CD4-positive, alpha-beta T cell treated with Interleukin-4 for 4 hours (primary cell): ENCODE results near the gene HOXD8.
A peak's percentile ranks its signal among the peaks of the same experiment; 100 is the strongest.

Experiments used
- DNase-seq: peaks from one replicate; pipeline ENCODE4 v3.0.0-alpha.2; 2020

Gene HOXD8

GRCh38 chr2:176117162-176117822, 12.2 kb upstream of the HOXD8 start:
- DNase-seq = no peak

- no peak for DNase-seq
Measured at GRCh38 chr2:176117823-176118371, 11.6 kb upstream of the HOXD8 start.

- no peak for DNase-seq
Measured at GRCh38 chr2:176118601-176119339, 10.7 kb upstream of the HOXD8 start.

- no peak for DNase-seq
Measured at GRCh38 chr2:176120364-176121189, 8.9 kb upstream of the HOXD8 start.

GRCh38 chr2:176121190-176122051, 8.1 kb upstream of the HOXD8 start:
- DNase-seq = no peak

GRCh38 chr2:176122052-176122682, 7.3 kb upstream of the HOXD8 start:
- no peak for DNase-seq

DNA sequence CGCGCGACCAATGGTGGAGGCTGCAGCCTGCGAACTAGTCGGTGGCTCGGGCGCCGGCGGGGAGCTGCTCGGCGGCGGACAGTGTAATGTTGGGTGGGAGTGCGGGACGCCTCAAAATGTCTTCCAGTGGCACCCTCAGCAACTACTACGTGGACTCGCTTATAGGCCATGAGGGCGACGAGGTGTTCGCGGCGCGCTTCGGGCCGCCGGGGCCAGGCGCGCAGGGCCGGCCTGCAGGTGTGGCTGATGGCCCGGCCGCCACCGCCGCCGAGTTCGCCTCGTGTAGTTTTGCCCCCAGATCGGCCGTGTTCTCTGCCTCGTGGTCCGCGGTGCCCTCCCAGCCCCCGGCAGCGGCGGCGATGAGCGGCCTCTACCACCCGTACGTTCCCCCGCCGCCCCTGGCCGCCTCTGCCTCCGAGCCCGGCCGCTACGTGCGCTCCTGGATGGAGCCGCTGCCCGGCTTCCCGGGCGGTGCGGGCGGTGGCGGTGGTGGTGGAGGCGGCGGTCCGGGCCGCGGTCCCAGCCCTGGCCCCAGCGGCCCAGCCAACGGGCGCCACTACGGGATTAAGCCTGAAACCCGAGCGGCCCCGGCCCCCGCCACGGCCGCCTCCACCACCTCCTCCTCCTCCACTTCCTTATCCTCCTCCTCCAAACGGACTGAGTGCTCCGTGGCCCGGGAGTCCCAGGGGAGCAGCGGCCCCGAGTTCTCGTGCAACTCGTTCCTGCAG, 6.7 kb upstream of the HOXD8 start, which contains the start of gene HOXD9:
Gene HOXD9, plus strand, starts transcription at position 37 of the 728 bp plus-strand sequence. Its CDS starts 50 bp downstream, at position 87.
- no peak for DNase-seq

DNA sequence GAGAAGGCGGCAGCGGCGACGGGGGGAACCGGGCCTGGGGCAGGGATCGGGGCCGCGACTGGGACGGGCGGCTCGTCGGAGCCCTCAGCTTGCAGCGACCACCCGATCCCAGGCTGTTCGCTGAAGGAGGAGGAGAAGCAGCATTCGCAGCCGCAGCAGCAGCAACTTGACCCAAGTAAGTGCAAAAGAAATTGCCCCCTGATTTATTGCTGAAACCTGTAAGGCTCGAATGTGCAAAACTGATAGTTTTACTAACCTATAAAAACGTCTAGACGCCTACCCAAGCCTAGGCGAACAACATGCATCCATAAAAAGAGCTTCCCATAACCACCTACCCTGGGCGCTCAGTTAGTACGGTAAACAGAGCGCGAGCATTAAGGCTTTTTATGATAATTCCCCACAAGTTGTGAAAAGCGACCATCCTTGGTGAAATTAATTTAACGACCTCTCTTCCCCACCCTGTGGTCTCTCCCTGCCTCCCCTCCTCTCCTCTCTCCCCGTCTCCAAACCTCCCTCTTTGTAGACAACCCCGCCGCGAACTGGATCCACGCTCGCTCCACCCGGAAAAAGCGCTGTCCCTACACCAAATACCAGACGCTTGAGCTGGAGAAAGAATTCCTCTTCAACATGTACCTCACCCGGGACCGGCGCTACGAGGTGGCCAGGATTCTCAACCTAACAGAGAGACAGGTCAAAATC, 5.9 kb upstream of the HOXD8 start:
- DNase-seq = no peak

DNA sequence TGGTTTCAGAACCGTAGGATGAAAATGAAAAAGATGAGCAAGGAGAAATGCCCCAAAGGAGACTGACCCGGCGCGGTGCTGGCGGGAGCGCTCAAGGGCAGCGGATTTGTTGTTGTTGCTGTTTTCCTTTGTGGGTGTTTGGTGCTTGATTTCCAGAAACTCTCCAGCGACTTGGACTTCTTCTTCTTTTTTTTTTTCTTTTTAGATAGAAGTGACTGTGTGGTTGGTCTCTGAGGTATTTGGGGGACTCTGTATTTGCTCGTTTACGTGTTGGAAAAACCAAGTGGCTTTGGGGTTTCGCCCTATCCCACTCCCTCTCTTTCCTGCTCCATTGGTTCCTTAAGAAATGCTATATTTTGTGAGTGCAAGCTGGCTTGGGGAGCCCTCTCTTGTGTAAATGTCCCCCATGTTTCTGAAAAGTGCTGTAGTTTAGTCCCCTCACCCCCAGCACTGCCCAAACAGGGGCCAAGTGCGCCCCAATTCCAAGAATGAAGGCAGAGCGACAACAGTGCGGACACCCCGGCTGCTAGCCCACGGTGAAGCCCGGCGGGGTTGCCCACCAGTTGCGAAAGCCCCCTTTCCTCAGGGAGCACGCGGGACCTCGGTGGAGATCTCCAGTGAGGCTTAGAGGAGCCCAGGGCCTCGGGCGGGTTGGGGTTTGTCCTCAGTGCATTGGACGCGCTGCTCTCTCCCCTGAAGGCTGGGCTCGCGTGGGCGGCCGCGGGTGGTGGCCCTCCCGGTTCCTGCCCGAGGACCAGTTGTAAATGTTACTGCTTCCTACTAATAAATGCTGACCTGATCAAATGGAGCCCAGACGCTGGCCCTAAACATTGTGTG, 5.2 kb upstream of the HOXD8 start:
- DNase-seq = no peak

DNA sequence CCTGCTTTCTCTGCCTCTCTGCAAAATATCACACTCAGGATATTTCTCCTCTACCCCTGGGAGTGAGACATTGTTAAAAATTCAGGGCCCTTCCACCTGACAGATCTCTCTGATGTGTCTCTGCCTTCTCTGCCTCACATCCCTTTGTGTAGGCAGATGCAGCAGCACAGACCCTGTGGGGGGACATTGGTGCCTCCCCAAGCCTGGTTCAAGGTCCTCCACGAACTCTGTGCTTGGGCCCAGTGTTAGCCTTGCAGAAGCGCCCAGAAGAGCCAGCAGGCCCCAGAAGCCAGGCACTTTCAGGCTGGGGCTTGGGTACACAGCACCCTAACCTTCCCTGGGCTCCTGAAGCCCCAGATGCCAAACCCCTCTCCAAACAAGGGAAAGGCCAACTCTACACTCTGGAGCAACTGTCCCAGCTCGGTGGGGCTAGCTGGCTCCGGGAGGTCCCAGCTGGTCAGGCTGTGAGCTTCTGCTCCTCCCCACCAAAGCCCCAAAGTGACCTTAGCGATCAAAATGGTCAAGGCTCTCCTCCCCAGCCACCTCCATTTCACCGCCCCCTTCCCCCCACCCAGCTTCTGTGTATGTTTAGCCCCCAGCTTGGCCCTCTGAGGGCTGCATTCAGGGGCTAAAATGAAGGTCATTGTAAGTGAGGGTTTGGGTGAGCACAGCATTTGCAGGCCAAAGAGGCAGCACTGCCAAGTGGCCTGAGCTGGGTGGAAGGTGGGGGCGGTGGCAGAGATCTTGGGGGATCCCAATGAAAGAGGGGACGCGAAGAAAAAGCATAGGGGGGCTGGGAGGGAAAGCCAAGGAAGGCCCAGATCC, 4.3 kb upstream of the HOXD8 start:
- no peak for DNase-seq

DNA sequence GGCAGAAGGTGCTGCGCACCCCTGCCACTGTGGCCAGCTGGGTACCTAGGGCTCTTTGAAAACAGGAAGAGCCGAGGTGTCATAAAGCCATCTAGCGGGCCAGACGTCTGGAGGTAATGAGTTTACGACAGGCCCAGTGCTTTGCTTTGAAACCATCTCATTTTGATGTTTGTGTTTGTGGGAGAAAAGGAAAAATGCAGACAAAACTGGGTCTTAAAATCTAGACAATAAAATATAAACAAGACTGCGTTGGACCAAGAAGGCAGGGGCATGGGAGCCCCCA, 3.8 kb upstream of the HOXD8 start:
- no peak for DNase-seq

- peak; percentile 59 for DNase-seq
Measured at GRCh38 chr2:176126929-176127773, 2.4 kb upstream of the HOXD8 start.

DNA sequence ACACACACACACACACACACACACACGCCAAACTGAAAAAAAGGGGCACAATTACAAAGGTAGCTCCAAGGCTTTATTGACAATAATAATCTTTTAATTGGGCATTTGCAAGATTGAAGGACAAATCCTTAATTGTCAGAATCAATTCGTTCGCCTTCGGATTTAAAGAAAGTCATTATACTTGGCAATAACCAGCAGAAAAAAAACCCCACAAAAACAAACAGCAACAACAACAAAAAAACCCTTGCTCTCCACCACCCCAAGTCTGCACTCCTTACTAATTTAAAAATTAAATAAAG, 1.8 kb upstream of the HOXD8 start:
- DNase-seq = no peak

GRCh38 chr2:176128172-176128981, 1.1 kb upstream of the HOXD8 start:
- no peak for DNase-seq

GRCh38 chr2:176129813-176130146, 275 bp downstream of the HOXD8 start:
- DNase-seq = no peak

GRCh38 chr2:176130147-176130956, 847 bp downstream of the HOXD8 start:
- no peak for DNase-seq
